HCT116 (cell line): ENCODE data around the gene CDH4. TPM values are rescaled to one million over a fixed set of nuclear protein-coding genes. Genes with fewer than 3 reads are reported as not detected.

ENCODE experiments used
- ATAC-seq: fragments of 200-7000 bp; cut with Tn5 transposase; 2 replicates; pipeline ENCODE4 v1.9.1; 2020; ENCODE audit warnings: mild to moderate bottlenecking, moderate library complexity
- BruUV-seq: library from RNA; stranded (reverse); fragments of 400-500 nt; replicated peaks from 2 replicates; lab custom pipeline; 2021; lab: Mats Ljungman, UMichigan
- CTCF ChIA-PET: fragments of 300-600 bp; sonication (Branson Sonifier 250); formaldehyde crosslinking; loops from one replicate; lab custom pipeline; 2021; ENCODE audit warnings: antibody characterized with exemption; lab: Charles Lee
- POLR2A ChIA-PET: fragments of 300-600, 350-600 bp; sonication (Branson Sonifier 250); formaldehyde crosslinking; loops from one replicate; lab custom pipeline; 2021; ENCODE audit warnings: antibody characterized with exemption; lab: Charles Lee
- RAD21 ChIA-PET, 2 experiments: fragments of 300-600 bp; sonication (Branson Sonifier 250); formaldehyde crosslinking; loops; one replicate each; lab custom pipeline; 2023; ENCODE audit warnings: low total read pairs in 2 of 2; ENCODE audit not compliant: uncharacterized antibody in 2 of 2, unreplicated experiment in 2 of 2, low non-redundant PET in 1 of 2; lab: Charles Lee
- DNase-seq: peaks from one replicate; pipeline ENCODE4 v3.0.0-alpha.2; 2010; ENCODE audit warnings: low read depth, low spot score
- H2AFZ ChIP-seq: fragments of 200-600 bp; shearing (Covaris generic), sonication (generic); 2 replicates; pipeline ENCODE4 v1.6.1; 2017; ENCODE audit warnings: low read depth, mixed run types, mixed read lengths, antibody characterized with exemption, low read length; ENCODE audit not compliant: poor library complexity, severe bottlenecking
- H3K27ac ChIP-seq: 2 replicates; pipeline ENCODE4 v1.5.1; 2012; ENCODE audit warnings: low read depth, low read length
- H3K27me3 ChIP-seq: fragments of 200-600 bp; sonication (generic); 2 replicates; pipeline ENCODE4 v1.6.1; 2016; ENCODE audit warnings: mixed run types, low read length, mixed read lengths; ENCODE audit not compliant: insufficient read depth
- H3K36me3 ChIP-seq, 2 experiments: fragments of 200-500 bp in 1 of 2; fragments of 200-600 bp in 1 of 2; sonication (Bioruptor generic) in 1 of 2; sonication (generic) in 1 of 2; 2 replicates each; pipeline versions ENCODE4 v1.5.1 to v1.6.1; 2014 to 2016; ENCODE audit warnings: low read length in 2 of 2, inconsistent platforms in 1 of 2, mixed read lengths in 1 of 2, mixed run types in 1 of 2; ENCODE audit not compliant: insufficient read depth in 2 of 2, control insufficient read depth in 1 of 2
- H3K4me1 ChIP-seq, 2 experiments: fragments of 200-600 bp in 1 of 2; sonication (generic) in 1 of 2; 2 replicates each; pipeline versions ENCODE4 v1.5.1 to v1.6.1; 2012 to 2017; ENCODE audit warnings: low read length in 2 of 2, inconsistent platforms in 1 of 2, mild to moderate bottlenecking in 1 of 2, mixed read lengths in 1 of 2, mixed run types in 1 of 2, moderate library complexity in 1 of 2; ENCODE audit not compliant: insufficient read depth in 2 of 2, control insufficient read depth in 1 of 2
- H3K4me2 ChIP-seq: fragments of 200-600 bp; sonication (generic); 2 replicates; pipeline ENCODE4 v1.6.1; 2017; ENCODE audit warnings: mixed run types, low read length, mixed read lengths
- H3K4me3 ChIP-seq, 2 experiments: fragments of 200-600 bp in 1 of 2; sonication (generic) in 1 of 2; replicated peaks in 1 of 2; 2 replicates each; pipeline ENCODE4 v1.5.1; 2011 to 2016; ENCODE audit warnings: low read length in 2 of 2, control low read depth in 1 of 2, low read depth in 1 of 2, mild to moderate bottlenecking in 1 of 2, mixed read lengths in 1 of 2, mixed run types in 1 of 2
- H3K79me2 ChIP-seq: fragments of 200-600 bp; sonication (generic); 2 replicates; pipeline ENCODE4 v1.6.1; 2017; ENCODE audit warnings: mild to moderate bottlenecking, mixed run types, low read length, moderate library complexity, mixed read lengths; ENCODE audit not compliant: insufficient read depth
- H3K9ac ChIP-seq: fragments of 200-600 bp; sonication (generic); 2 replicates; pipeline ENCODE4 v1.6.1; 2016; ENCODE audit warnings: low read length, mixed read lengths
- H3K9me2 ChIP-seq: fragments of 200-600 bp; sonication (generic), shearing (Covaris generic); 2 replicates; pipeline ENCODE4 v1.6.1; 2017; ENCODE audit warnings: mixed run types, mild to moderate bottlenecking, moderate library complexity; ENCODE audit not compliant: insufficient read depth
- H3K9me3 ChIP-seq, 2 experiments: fragments of 200-500 bp in 1 of 2; fragments of 200-600 bp in 1 of 2; sonication (Bioruptor generic) in 1 of 2; sonication (generic) in 1 of 2; 2 replicates each; pipeline ENCODE4 v1.6.1; 2014 to 2017; ENCODE audit warnings: low read length in 2 of 2, mixed read lengths in 2 of 2, inconsistent platforms in 1 of 2, low read depth in 1 of 2, mild to moderate bottlenecking in 1 of 2, mixed run types in 1 of 2, moderate library complexity in 1 of 2; ENCODE audit not compliant: control insufficient read depth in 1 of 2, insufficient read depth in 1 of 2
- H4K20me1 ChIP-seq: fragments of 200-600 bp; sonication (generic), shearing (Covaris generic); 2 replicates; pipeline ENCODE4 v1.6.1; 2017; ENCODE audit warnings: mixed run types, mild to moderate bottlenecking, moderate library complexity; ENCODE audit not compliant: insufficient read depth
- CBX3 ChIP-seq: IDR thresholded peaks from 2 replicates; pipeline ENCODE4 v1.6.1; 2012; ENCODE audit warnings: low read depth
- CEBPB ChIP-seq: IDR thresholded peaks from 2 replicates; pipeline ENCODE4 v1.6.1; 2012; ENCODE audit warnings: low read depth
- EZH2 ChIP-seq: fragments of 200-600 bp; sonication (generic); IDR thresholded peaks from 2 replicates; pipeline ENCODE4 v1.6.1; 2017; ENCODE audit warnings: antibody characterized with exemption, mixed run types
- EZH2phosphoT487 ChIP-seq: fragments of 200-600 bp; IDR thresholded peaks from 2 replicates; pipeline ENCODE4 v1.6.1; 2018; ENCODE audit warnings: antibody characterized with exemption, borderline replicate concordance
- FOSL1 ChIP-seq: IDR thresholded peaks from 2 replicates; pipeline ENCODE4 v1.6.1; 2012; ENCODE audit warnings: low read depth
- JUND ChIP-seq: IDR thresholded peaks from 2 replicates; pipeline ENCODE4 v1.6.1; 2012
- POLR2A ChIP-seq: IDR thresholded peaks from 2 replicates; pipeline ENCODE4 v1.7.0; 2011; ENCODE audit warnings: borderline replicate concordance; ENCODE audit not compliant: insufficient read depth, insufficient read length; ENCODE audit errors: extremely low read depth
- RAD21 ChIP-seq: IDR thresholded peaks from 2 replicates; pipeline ENCODE4 v1.6.1; 2012; ENCODE audit warnings: low read depth, mild to moderate bottlenecking
- SP1 ChIP-seq: IDR thresholded peaks from 2 replicates; pipeline ENCODE4 v1.6.1; 2012; ENCODE audit warnings: low read depth
- SRF ChIP-seq: IDR thresholded peaks from 2 replicates; pipeline ENCODE4 v1.6.1; 2012; ENCODE audit warnings: low read depth
- TCF7L2 ChIP-seq: IDR thresholded peaks from 2 replicates; pipeline ENCODE4 v1.7.0; 2011; ENCODE audit warnings: borderline replicate concordance, inconsistent platforms; ENCODE audit not compliant: insufficient read depth, insufficient read length; ENCODE audit errors: extremely low read depth
- intact Hi-C: fragments of 100-400 bp; cut with micrococcal nuclease; formaldehyde crosslinking; loops from 2 replicates; pipeline ENCODE4 v1.10.0; 2022
- total RNA-seq: library from RNA; stranded (reverse); gene quantifications from one replicate; pipeline ENCODE4 v1.2.1, GENCODE V29; 2021; ENCODE audit not compliant: unreplicated experiment
- TF ChIP-seq, protein P1 (sequence below): IDR thresholded peaks from 2 replicates; pipeline ENCODE4 v1.6.1; 2012
- TF ChIP-seq, protein P2 (sequence below): IDR thresholded peaks from 2 replicates; pipeline ENCODE4 v1.6.1; 2011; ENCODE audit warnings: mild to moderate bottlenecking, low read length, moderate library complexity; ENCODE audit not compliant: insufficient replicate concordance; ENCODE audit errors: extremely low read depth

Gene CDH4
- total RNA-seq, 1 experiment from 2014 or later = not detected

DNA sequence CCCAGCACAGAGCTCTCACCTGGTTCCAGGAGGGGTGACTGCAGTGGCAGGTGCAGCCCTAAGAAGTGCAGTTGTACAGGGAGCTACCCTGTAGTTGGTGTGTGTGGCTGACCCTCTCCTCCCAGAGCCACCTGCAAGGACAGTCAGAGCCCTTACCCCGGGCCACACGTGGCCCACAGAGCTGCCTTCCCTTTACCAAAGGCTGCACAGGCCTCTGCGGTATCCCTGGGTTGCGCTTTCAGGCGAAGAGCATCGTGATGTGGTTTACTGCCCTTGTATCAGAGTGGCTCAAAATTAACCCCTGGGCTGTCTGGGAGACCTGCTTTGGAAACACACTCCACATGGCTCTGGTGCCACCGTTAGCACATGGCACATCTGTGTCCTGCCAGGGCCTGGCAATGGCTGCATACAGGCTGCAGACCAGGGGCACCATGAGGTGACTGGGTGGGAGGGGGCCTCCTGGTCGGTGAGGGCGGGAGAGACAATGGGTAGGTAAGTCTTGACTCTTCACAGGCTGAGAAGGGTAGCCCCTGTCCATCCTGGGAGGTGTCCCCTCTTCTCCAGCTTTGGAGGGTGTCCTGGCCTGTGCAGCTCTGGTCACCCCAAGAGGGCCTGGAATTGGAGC lies 81.5 kb downstream of the CDH4 start:
- ChIA-PET CTCF (no interaction called here), RAD21 (no interaction called here), POLR2A (no interaction called here)
- DNase-seq (no peak), ATAC-seq (no peak)
- H4K20me1 ChIP-seq = no peaks in the 10 kb centered on the region
- no peak overlapping the region for H2AFZ ChIP-seq
- no peak overlapping the region for H3K27ac ChIP-seq
- TF ChIP-seq POLR2A = no peak
- TF ChIP-seq, protein P1, sequence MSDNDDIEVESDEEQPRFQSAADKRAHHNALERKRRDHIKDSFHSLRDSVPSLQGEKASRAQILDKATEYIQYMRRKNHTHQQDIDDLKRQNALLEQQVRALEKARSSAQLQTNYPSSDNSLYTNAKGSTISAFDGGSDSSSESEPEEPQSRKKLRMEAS = no peak
- no peak for TF ChIP-seq SP1
- TF ChIP-seq RAD21 = no peak
- no peak for TF ChIP-seq FOSL1
- no peak for TF ChIP-seq SRF
- TF ChIP-seq CEBPB = no peak
- TF ChIP-seq EZH2 = no peak
- TF ChIP-seq TCF7L2 = no peak
- no peak for TF ChIP-seq EZH2phosphoT487
- no peak for TF ChIP-seq JUND
- no peak for TF ChIP-seq CBX3
- TF ChIP-seq, protein P2, sequence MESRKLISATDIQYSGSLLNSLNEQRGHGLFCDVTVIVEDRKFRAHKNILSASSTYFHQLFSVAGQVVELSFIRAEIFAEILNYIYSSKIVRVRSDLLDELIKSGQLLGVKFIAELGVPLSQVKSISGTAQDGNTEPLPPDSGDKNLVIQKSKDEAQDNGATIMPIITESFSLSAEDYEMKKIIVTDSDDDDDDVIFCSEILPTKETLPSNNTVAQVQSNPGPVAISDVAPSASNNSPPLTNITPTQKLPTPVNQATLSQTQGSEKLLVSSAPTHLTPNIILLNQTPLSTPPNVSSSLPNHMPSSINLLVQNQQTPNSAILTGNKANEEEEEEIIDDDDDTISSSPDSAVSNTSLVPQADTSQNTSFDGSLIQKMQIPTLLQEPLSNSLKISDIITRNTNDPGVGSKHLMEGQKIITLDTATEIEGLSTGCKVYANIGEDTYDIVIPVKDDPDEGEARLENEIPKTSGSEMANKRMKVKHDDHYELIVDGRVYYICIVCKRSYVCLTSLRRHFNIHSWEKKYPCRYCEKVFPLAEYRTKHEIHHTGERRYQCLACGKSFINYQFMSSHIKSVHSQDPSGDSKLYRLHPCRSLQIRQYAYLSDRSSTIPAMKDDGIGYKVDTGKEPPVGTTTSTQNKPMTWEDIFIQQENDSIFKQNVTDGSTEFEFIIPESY = no peak
- BruUV-seq = no TSS peak
- H3K4me2 ChIP-seq = no peak overlapping the region
- H3K9ac ChIP-seq = no peak overlapping the region
- H3K79me2 ChIP-seq = no peaks in the 10 kb centered on the region
- H3K9me2 ChIP-seq = no peaks in the 10 kb centered on the region
- H3K4me1 ChIP-seq = no peaks in the 10 kb centered on the region
- intact Hi-C loops = no loop called here
- H3K4me3 ChIP-seq = no peak overlapping the region
- H3K9me3 ChIP-seq = peaks cover 8 to 9% of the 10 kb centered on the region in 2 experiments; a peak in 3 of 4 replicates
- no peaks in the 10 kb centered on the region for H3K36me3 ChIP-seq
- no peaks in the 10 kb centered on the region for H3K27me3 ChIP-seq
